HepG2 (cell line): ENCODE measurements around the gene PLIN3. TPM values are rescaled to one million over a fixed set of nuclear protein-coding genes. Genes with fewer than 3 reads are reported as not detected.

Experiments used
- BHLHE40 ChIP-seq: IDR thresholded peaks from 2 replicates; pipeline ENCODE4 v1.6.1; 2011; ENCODE audit warnings: low read length, improper control_type of control experiment
- BRCA1 ChIP-seq: sonication (generic); formaldehyde crosslinking; IDR thresholded peaks from 2 replicates; pipeline ENCODE4 v1.4.0; 2020; ENCODE audit warnings: missing genetic modification reagents
- FOXK2 ChIP-seq: fragments of 450-650 bp; IDR thresholded peaks from 2 replicates; pipeline ENCODE4 v1.6.1; 2016
- GABPA ChIP-seq, 2 experiments: IDR thresholded peaks; 2 replicates each; pipeline ENCODE4 v1.6.1; 2011 to 2016; ENCODE audit warnings: low read depth in 2 of 2, low read length in 1 of 2, missing biosample characterization in 1 of 2, missing genetic modification characterization in 1 of 2
- HDAC1 ChIP-seq: sonication (generic); formaldehyde crosslinking; IDR thresholded peaks from 2 replicates; pipeline ENCODE4 v1.5.1; 2020; ENCODE audit warnings: mild to moderate bottlenecking, missing genetic modification reagents
- KDM2A ChIP-seq: sonication (generic); formaldehyde crosslinking; IDR thresholded peaks from 2 replicates; pipeline ENCODE4 v1.4.0; 2020; ENCODE audit warnings: low read depth, missing genetic modification reagents, borderline replicate concordance
- KLF16 ChIP-seq, 2 experiments: sonication (generic) in 1 of 2; formaldehyde crosslinking in 1 of 2; IDR thresholded peaks; 2 replicates each; pipeline versions ENCODE4 v1.6.1 to v1.8.0; 2016 to 2023; ENCODE audit warnings: missing genetic modification reagents in 2 of 2, missing compliant biosample characterization in 1 of 2
- SAP130 ChIP-seq: IDR thresholded peaks from 2 replicates; pipeline ENCODE4 v1.6.1; 2016; ENCODE audit warnings: low read depth
- TBL1XR1 ChIP-seq: fragments of 150-350 bp; IDR thresholded peaks from 2 replicates; pipeline ENCODE4 v1.6.1; 2014; ENCODE audit warnings: borderline replicate concordance, low read length; ENCODE audit not compliant: partially characterized antibody
- TBX3 ChIP-seq: fragments of 450-650 bp; IDR thresholded peaks from 2 replicates; pipeline ENCODE4 v1.6.1; 2017; ENCODE audit warnings: antibody characterized with exemption, mild to moderate bottlenecking, inconsistent platforms, borderline replicate concordance
- ZMYM3 ChIP-seq: sonication (generic); formaldehyde crosslinking; IDR thresholded peaks from 2 replicates; pipeline ENCODE4 v1.5.1; 2020; ENCODE audit warnings: mild to moderate bottlenecking, missing genetic modification reagents
- ZNF180 ChIP-seq: sonication (generic); formaldehyde crosslinking; IDR thresholded peaks from 2 replicates; pipeline ENCODE4 v1.4.0; 2020; ENCODE audit warnings: low read depth, missing genetic modification reagents, borderline replicate concordance
- ZNF24 ChIP-seq: fragments of 450-650 bp; IDR thresholded peaks from 2 replicates; pipeline ENCODE4 v1.6.1; 2017; ENCODE audit warnings: antibody characterized with exemption, mild to moderate bottlenecking
- ZNF253 ChIP-seq: sonication (generic); formaldehyde crosslinking; IDR thresholded peaks from 2 replicates; pipeline ENCODE4 v1.8.0; 2022; ENCODE audit warnings: mild to moderate bottlenecking, missing genetic modification reagents, borderline replicate concordance
- ZNF441 ChIP-seq: sonication (generic); formaldehyde crosslinking; IDR thresholded peaks from 2 replicates; pipeline ENCODE4 v1.7.0; 2021; ENCODE audit warnings: missing genetic modification reagents, borderline replicate concordance
- ZNF616 ChIP-seq: sonication (generic); formaldehyde crosslinking; IDR thresholded peaks from 2 replicates; pipeline ENCODE4 v1.5.0; 2020; ENCODE audit warnings: low read depth, mild to moderate bottlenecking, missing genetic modification reagents
- polyA plus RNA-seq, 8 experiments: library from polyadenylated mRNA; depleted of rRNA in 3 of 8; stranded (reverse) in 7 of 8; unstranded in 1 of 8; fragments of >200 nt; fragmentation: Illumina TruSeq in 4 of 8; extraction: Trizol in 4 of 8; gene quantifications; 2 replicates each; pipeline versions ENCODE4 v1.2.1 to v1.2.3, GENCODE V29; 2011 to 2016; ENCODE audit warnings: low read depth in 4 of 8, missing spikeins in 1 of 8, mixed read lengths in 1 of 8; ENCODE audit not compliant: insufficient read depth in 1 of 8
- total RNA-seq, 5 experiments: library from RNA; depleted of rRNA; stranded (reverse); fragments of >200 nt; fragmentation: Illumina TruSeq; extraction: Trizol; gene quantifications; 2 replicates each; pipeline ENCODE4 v1.2.3, GENCODE V29; 2016; ENCODE audit warnings: low read depth in 1 of 5
- TF ChIP-seq, protein P1 (sequence below): IDR thresholded peaks from 2 replicates; pipeline ENCODE4 v1.6.1; 2016
- TF ChIP-seq, protein P2 (sequence below): sonication (generic); formaldehyde crosslinking; IDR thresholded peaks from 2 replicates; pipeline ENCODE4 v1.4.0; 2020; ENCODE audit warnings: missing genetic modification reagents
- TF ChIP-seq, protein P3 (sequence below): sonication (generic); formaldehyde crosslinking; IDR thresholded peaks from 2 replicates; pipeline ENCODE4 v1.4.0; 2020; ENCODE audit warnings: missing genetic modification reagents, borderline replicate concordance

PLIN3 gene
- total and polyA plus RNA-seq, 2 of the 13 experiments (the other 11 are each of a cell fraction or from before 2014, with no cell fraction given): 49.3 to 57.9 TPM

DNA sequence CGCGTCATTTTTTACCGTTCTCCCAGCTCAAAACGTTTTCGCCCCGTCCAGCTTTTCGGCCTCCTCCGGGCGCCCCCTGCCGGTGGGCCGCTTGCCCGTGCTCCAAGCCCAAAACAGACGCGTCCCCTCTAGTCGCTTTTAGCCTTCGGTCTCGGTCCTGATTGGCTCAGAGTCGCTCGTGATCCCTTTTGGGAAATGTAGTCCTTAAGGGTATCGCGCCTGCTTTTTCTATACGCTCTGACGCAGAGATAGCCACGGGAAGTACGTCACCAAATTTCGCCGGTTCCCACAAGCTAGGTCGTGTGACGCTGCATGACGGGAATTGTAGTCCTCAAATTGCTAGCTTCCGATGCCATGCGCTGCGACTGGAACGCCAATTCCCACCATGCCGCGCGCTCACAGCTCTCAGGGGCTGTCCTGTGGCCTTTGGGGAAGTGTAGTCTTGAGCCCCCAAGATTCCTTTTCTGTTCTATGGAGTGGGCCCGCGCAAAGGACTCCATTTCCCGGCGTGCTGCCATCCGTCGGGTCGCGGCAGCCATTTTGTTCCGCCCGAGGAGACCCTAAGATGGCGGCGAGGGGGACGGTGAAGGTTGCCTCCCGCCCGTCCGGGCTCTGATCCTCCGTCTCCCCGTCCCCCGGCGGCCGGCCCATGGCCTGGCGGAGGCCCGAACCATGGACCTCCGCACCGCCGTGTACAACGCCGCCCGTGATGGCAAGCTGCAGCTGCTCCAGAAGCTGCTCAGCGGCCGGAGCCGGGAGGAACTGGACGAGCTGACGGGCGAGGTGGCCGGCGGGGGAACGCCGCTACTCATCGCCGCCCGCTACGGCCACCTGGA is 76.1 kb downstream of the PLIN3 start, which contains the start of gene FEM1A (continued):
- TF ChIP-seq ZMYM3 (no peak), KLF16 (CRISPR knock-in tag; IDR thresholded peaks at IDR 0.05) (no peak), ZNF180 (CRISPR knock-in tag) (peak; percentile 64; the same call in 1 of the 2 replicates), KDM2A (CRISPR knock-in tag) (0 out of 2 replicates have a peak, but pooled peaks have one; percentile 60), HDAC1 (CRISPR knock-in tag) (peak; percentile 86), GABPA (IDR thresholded peaks at IDR 0.05; ENCODE audit: low read depth, low read length) (peak; percentile 75), GABPA (CRISPR knock-in tag; IDR thresholded peaks at IDR 0.05; ENCODE audit: low read depth) (peak; percentile 97), BHLHE40 (peak; percentile 48; the same call in 1 of the 2 replicates), ZNF441 (CRISPR knock-in tag) (peak; percentile 44; the same call in 1 of the 2 replicates), ZNF253 (CRISPR knock-in tag) (0 out of 2 replicates have a peak, but pooled peaks have one; percentile 39), TBL1XR1 (peak; percentile 77), FOXK2 (0 out of 2 replicates have a peak, but pooled peaks have one; percentile 18), SAP130 (CRISPR knock-in tag) (peak; percentile 34; the same call in 1 of the 2 replicates), ZNF24 (no peak), TBX3 (peak; percentile 8; the same call in 1 of the 2 replicates), ZNF616 (CRISPR knock-in tag) (0 out of 2 replicates have a peak, but pooled peaks have one; percentile 44), BRCA1 (CRISPR knock-in tag) (peak; percentile 14; the same call in 1 of the 2 replicates)
- TF ChIP-seq, protein P1, sequence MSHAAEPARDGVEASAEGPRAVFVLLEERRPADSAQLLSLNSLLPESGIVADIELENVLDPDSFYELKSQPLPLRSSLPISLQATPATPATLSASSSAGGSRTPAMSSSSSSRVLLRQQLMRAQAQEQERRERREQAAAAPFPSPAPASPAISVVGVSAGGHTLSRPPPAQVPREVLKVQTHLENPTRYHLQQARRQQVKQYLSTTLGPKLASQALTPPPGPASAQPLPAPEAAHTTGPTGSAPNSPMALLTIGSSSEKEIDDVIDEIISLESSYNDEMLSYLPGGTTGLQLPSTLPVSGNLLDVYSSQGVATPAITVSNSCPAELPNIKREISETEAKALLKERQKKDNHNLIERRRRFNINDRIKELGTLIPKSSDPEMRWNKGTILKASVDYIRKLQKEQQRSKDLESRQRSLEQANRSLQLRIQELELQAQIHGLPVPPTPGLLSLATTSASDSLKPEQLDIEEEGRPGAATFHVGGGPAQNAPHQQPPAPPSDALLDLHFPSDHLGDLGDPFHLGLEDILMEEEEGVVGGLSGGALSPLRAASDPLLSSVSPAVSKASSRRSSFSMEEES (CRISPR knock-in tag): peak; percentile 16; the same call in 1 of the 2 replicates
- TF ChIP-seq, protein P2, sequence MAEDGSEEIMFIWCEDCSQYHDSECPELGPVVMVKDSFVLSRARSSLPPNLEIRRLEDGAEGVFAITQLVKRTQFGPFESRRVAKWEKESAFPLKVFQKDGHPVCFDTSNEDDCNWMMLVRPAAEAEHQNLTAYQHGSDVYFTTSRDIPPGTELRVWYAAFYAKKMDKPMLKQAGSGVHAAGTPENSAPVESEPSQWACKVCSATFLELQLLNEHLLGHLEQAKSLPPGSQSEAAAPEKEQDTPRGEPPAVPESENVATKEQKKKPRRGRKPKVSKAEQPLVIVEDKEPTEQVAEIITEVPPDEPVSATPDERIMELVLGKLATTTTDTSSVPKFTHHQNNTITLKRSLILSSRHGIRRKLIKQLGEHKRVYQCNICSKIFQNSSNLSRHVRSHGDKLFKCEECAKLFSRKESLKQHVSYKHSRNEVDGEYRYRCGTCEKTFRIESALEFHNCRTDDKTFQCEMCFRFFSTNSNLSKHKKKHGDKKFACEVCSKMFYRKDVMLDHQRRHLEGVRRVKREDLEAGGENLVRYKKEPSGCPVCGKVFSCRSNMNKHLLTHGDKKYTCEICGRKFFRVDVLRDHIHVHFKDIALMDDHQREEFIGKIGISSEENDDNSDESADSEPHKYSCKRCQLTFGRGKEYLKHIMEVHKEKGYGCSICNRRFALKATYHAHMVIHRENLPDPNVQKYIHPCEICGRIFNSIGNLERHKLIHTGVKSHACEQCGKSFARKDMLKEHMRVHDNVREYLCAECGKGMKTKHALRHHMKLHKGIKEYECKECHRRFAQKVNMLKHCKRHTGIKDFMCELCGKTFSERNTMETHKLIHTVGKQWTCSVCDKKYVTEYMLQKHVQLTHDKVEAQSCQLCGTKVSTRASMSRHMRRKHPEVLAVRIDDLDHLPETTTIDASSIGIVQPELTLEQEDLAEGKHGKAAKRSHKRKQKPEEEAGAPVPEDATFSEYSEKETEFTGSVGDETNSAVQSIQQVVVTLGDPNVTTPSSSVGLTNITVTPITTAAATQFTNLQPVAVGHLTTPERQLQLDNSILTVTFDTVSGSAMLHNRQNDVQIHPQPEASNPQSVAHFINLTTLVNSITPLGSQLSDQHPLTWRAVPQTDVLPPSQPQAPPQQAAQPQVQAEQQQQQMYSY (CRISPR knock-in tag): no peak
- TF ChIP-seq, protein P3, sequence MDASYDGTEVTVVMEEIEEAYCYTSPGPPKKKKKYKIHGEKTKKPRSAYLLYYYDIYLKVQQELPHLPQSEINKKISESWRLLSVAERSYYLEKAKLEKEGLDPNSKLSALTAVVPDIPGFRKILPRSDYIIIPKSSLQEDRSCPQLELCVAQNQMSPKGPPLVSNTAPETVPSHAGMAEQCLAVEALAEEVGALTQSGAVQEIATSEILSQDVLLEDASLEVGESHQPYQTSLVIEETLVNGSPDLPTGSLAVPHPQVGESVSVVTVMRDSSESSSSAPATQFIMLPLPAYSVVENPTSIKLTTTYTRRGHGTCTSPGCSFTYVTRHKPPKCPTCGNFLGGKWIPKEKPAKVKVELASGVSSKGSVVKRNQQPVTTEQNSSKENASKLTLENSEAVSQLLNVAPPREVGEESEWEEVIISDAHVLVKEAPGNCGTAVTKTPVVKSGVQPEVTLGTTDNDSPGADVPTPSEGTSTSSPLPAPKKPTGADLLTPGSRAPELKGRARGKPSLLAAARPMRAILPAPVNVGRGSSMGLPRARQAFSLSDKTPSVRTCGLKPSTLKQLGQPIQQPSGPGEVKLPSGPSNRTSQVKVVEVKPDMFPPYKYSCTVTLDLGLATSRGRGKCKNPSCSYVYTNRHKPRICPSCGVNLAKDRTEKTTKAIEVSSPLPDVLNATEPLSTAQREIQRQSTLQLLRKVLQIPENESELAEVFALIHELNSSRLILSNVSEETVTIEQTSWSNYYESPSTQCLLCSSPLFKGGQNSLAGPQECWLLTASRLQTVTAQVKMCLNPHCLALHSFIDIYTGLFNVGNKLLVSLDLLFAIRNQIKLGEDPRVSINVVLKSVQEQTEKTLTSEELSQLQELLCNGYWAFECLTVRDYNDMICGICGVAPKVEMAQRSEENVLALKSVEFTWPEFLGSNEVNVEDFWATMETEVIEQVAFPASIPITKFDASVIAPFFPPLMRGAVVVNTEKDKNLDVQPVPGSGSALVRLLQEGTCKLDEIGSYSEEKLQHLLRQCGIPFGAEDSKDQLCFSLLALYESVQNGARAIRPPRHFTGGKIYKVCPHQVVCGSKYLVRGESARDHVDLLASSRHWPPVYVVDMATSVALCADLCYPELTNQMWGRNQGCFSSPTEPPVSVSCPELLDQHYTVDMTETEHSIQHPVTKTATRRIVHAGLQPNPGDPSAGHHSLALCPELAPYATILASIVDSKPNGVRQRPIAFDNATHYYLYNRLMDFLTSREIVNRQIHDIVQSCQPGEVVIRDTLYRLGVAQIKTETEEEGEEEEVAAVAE (CRISPR knock-in tag): peak; percentile 33; the same call in 1 of the 2 replicates
